ENCODE results near the gene HTR3D. TPM values are rescaled to one million over a fixed set of nuclear protein-coding genes. Genes with fewer than 3 reads are reported as not detected.

HTR3D gene
- total and polyA plus RNA-seq, 7 donors, result not detected

DNA sequence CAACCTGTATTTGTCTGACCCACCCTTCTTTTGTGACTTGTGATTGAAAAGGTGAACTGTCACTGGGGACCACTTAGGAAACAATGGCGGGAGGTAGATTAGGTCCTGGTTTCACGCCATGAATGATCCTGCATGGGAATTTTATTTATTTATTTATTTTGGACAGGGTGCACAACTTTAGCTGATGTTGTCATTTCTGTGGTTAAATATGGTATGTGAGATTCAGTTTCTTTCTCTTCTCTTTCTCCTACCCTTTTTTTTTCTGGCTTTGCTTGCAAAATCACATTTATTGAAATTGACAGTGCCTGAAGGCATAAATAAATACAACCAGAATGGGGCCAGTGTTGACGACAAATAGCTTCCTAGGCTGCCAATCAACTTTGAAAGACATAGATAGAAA lies 47.3 kb downstream of the HTR3D start:
- TF ChIP-seq POLR2A (IDR thresholded peaks at IDR 0.05), result no peak
- TF ChIP-seq EP300 (IDR thresholded peaks at IDR 0.05), result no peak
- no peak for TF ChIP-seq POLR2AphosphoS5 (IDR thresholded peaks at IDR 0.05)
- no peak overlapping the region for H3K27ac ChIP-seq
- 78 to 94% methylated on average over 3 of the region's 3 CpGs for WGBS, 2 donors
- H3K27me3 ChIP-seq, result no peaks in the 10 kb centered on the region
- no peaks in the 10 kb centered on the region for H3K36me3 ChIP-seq
- no peak overlapping the region for H3K4me3 ChIP-seq
- intact Hi-C loops (cut with DNase I), result no loop called here
- no peaks in the 10 kb centered on the region for H3K4me1 ChIP-seq
- no peak for DNase-seq
- H3K9me3 ChIP-seq, result no peaks in the 10 kb centered on the region

DNA sequence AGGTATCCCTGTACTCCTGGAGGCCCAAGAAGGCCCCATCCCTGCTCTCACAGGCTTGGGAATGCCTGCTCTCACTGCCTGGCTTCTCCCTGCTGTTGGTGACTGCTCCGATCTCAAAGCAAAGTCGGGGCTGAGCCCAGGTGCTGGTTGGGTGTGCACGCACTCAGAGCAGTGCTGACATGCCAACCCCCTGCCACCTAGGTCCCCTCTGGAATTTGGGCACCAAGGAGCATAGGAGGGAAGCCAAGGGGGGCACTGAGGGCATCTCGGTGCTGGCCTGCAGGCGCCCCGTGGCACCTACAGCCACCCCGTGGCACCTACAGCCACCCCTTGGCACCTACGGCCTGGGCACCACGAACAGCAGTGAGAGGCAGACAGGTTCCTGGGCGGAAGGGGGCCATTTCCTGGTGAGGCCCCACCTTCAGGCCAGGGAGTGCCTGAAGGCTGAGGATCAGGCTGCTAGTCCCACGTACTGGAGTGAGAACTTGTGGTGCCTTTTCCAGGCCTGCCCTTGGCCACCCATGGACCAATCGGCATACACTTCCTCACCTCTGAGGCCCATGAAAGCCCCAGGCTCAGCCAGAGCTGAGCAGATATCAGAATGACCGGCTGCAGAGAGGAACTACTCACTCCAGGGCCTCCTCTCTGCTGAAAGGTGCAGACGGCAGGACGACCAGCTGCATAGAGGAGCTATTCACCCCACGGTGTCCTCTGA lies 49.7 kb downstream of the HTR3D start:
- intact Hi-C loops (cut with DNase I), result no loop called here
- Histone ChIP-seq H3K27ac (no peak overlapping the region), H3K9me3 (no peaks in the 10 kb centered on the region), H3K36me3 (no peaks in the 10 kb centered on the region), H3K4me1 (no peaks in the 10 kb centered on the region), H3K27me3 (no peaks in the 10 kb centered on the region), H3K4me3 (no peak overlapping the region)
- TF ChIP-seq, protein P1, sequence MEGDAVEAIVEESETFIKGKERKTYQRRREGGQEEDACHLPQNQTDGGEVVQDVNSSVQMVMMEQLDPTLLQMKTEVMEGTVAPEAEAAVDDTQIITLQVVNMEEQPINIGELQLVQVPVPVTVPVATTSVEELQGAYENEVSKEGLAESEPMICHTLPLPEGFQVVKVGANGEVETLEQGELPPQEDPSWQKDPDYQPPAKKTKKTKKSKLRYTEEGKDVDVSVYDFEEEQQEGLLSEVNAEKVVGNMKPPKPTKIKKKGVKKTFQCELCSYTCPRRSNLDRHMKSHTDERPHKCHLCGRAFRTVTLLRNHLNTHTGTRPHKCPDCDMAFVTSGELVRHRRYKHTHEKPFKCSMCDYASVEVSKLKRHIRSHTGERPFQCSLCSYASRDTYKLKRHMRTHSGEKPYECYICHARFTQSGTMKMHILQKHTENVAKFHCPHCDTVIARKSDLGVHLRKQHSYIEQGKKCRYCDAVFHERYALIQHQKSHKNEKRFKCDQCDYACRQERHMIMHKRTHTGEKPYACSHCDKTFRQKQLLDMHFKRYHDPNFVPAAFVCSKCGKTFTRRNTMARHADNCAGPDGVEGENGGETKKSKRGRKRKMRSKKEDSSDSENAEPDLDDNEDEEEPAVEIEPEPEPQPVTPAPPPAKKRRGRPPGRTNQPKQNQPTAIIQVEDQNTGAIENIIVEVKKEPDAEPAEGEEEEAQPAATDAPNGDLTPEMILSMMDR (IDR thresholded peaks at IDR 0.05), result no peak
- TF ChIP-seq POLR2A (IDR thresholded peaks at IDR 0.05) (no peak), EP300 (IDR thresholded peaks at IDR 0.05) (no peak), POLR2AphosphoS5 (IDR thresholded peaks at IDR 0.05) (no peak)
- DNase-seq, result no peak
- WGBS, 2 donors, result 89 to 92% methylated on average over 16 of the region's 16 CpGs

DNA sequence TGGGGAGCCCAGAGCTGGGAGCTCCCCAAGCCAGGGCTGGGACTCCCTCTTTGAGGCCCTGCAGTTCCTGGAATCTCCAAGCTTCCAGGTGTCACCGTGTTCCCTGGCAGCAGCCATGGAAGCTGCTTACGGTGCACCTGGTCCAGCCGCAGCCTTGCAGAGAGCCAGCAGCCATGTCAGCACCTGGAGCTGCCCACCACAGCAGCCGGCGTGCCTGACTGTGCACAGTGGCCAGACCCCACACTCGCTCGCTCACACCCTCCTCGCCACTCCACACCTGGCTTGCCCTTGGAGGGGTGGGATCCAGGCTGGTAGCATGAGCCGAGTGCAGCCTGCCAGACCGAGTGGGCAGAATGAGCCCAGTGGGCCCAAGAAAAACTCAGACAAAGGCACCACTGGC lies 50.5 kb downstream of the HTR3D start:
- 90 to 92% methylated on average over 10 of the region's 10 CpGs for WGBS, 2 donors
- H3K9me3 ChIP-seq, result no peaks in the 10 kb centered on the region
- H3K27me3 ChIP-seq, result no peaks in the 10 kb centered on the region
- no peaks in the 10 kb centered on the region for H3K4me1 ChIP-seq
- no peak for TF ChIP-seq POLR2A (IDR thresholded peaks at IDR 0.05)
- TF ChIP-seq, protein P1 (IDR thresholded peaks at IDR 0.05), result no peak
- TF ChIP-seq EP300 (IDR thresholded peaks at IDR 0.05), result no peak
- intact Hi-C loops (cut with DNase I), result no loop called here
- no peaks in the 10 kb centered on the region for H3K36me3 ChIP-seq
- no peak for DNase-seq
- H3K4me3 ChIP-seq, result no peak overlapping the region
- no peak overlapping the region for H3K27ac ChIP-seq

DNA sequence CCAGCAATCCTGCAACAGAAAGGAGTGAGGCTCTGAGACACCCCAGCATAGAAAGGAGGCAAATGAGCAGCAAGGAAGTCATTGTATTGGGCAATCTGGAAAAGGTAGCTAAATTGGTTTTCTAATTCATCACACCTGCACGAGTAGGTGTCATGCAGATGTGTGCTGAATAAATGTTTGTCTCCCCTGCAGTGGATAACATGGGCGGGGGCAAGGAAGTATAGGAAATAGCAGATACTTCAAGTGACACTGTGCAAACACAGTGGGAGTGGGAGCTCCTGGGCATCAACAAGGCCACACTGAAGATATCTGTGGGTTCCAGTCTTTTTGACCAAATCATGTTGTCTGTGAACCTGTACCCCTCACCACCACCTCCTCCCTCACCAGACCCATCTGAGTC lies 50.9 kb downstream of the HTR3D start:
- H3K27ac ChIP-seq, result no peak overlapping the region
- WGBS, 2 donors, result 36 to 64% methylated on average over 2 of the region's 2 CpGs
- TF ChIP-seq POLR2A (IDR thresholded peaks at IDR 0.05) (no peak), POLR2AphosphoS5 (IDR thresholded peaks at IDR 0.05) (no peak), EP300 (IDR thresholded peaks at IDR 0.05) (no peak)
- TF ChIP-seq, protein P1 (IDR thresholded peaks at IDR 0.05), result no peak
- H3K4me3 ChIP-seq, result no peak overlapping the region
- H3K36me3 ChIP-seq, result no peaks in the 10 kb centered on the region
- intact Hi-C loops (cut with DNase I), result no loop called here
- no peak for DNase-seq
- no peaks in the 10 kb centered on the region for H3K4me1 ChIP-seq
- no peaks in the 10 kb centered on the region for H3K27me3 ChIP-seq
- H3K9me3 ChIP-seq, result no peaks in the 10 kb centered on the region

DNA sequence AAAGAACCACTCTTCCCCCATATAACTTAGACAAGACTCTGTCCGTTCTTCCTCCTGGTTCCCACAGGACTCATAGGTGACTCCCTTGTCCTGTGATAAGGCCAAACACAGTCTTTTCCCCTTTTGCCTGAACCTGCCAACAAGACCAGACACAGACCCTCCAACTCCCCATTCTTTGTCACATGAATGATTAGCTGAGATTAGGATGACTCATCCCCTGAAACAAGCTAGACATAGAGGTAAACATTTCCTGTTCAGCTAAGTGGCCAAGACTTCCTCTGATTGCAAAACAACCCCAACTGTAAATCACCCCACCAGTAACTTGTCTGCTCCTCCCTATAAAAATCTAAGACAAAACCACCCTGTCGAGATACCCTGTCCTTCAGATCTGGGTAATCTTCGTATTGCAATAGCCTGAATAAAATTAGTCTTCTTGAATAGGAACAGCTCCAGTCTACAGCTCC lies 53.9 kb downstream of the HTR3D start:
- no peak for DNase-seq
- H3K36me3 ChIP-seq, result no peaks in the 10 kb centered on the region
- H3K27ac ChIP-seq, result no peak overlapping the region
- H3K4me3 ChIP-seq, result no peak overlapping the region
- WGBS, 2 donors, result 56 to 74% methylated on average over 3 of the region's 3 CpGs
- no peaks in the 10 kb centered on the region for H3K4me1 ChIP-seq
- no peaks in the 10 kb centered on the region for H3K9me3 ChIP-seq
- H3K27me3 ChIP-seq, result no peaks in the 10 kb centered on the region
- TF ChIP-seq POLR2A (IDR thresholded peaks at IDR 0.05) (no peak), POLR2AphosphoS5 (IDR thresholded peaks at IDR 0.05) (no peak), EP300 (IDR thresholded peaks at IDR 0.05) (no peak)
- TF ChIP-seq, protein P1 (IDR thresholded peaks at IDR 0.05), result no peak
- intact Hi-C loops (cut with DNase I), result no loop called here

Small RNA genes within 50 kb of the gene (small RNA-seq; reads per million reads assigned to genes)
- gene RF00019, result 0 reads per million in 3 donors

Other genes with a start within 250 kb of the HTR3D start
- gene MAP6D1, start 206.2 kb upstream of the HTR3D start, total RNA-seq, result 1 to 10 TPM in 1 of 4 donors, under 1 TPM in 2, not detected in 1; 0.55 to 2.1 (median 0.71) TPM
- gene MAP6D1, start 206.2 kb upstream of the HTR3D start, polyA plus RNA-seq, result under 1 TPM in 1 of 3 donors, not detected in 2; 0.34 TPM
- gene PARL, start 146.9 kb upstream of the HTR3D start, total RNA-seq, result 10 to 100 TPM; 52.1 to 87.9 (median 67.4) TPM
- 10 to 100 TPM; 54.7 to 61.7 (median 58.3) TPM for gene PARL, start 146.9 kb upstream of the HTR3D start, polyA plus RNA-seq
- 10 to 100 TPM; 16.0 to 39.6 (median 21.0) TPM for gene ABCC5, start 13.9 kb upstream of the HTR3D start, total RNA-seq
- 10 to 100 TPM; 13.8 to 32.1 (median 22.0) TPM for gene ABCC5, start 13.9 kb upstream of the HTR3D start, polyA plus RNA-seq
- not detected for gene HTR3C, start 21.3 kb downstream of the HTR3D start, total RNA-seq
- gene HTR3C, start 21.3 kb downstream of the HTR3D start, polyA plus RNA-seq, result under 1 TPM in 2 of 3 donors, not detected in 1; 0.19 to 0.60 TPM
- not detected for gene HTR3E, start 65.3 kb downstream of the HTR3D start, total RNA-seq
- gene HTR3E, start 65.3 kb downstream of the HTR3D start, polyA plus RNA-seq, result 1 to 10 TPM in 1 of 3 donors, under 1 TPM in 1, not detected in 1; 0.54 to 1.2 TPM
- 10 to 100 TPM; 26.0 to 43.5 (median 31.3) TPM for gene EIF2B5, start 103.6 kb downstream of the HTR3D start, total RNA-seq
- gene EIF2B5, start 103.6 kb downstream of the HTR3D start, polyA plus RNA-seq, result 10 to 100 TPM; 31.8 to 48.1 (median 35.4) TPM
- gene DVL3, start 123.6 kb downstream of the HTR3D start, total RNA-seq, result 10 to 100 TPM; 38.5 to 71.2 (median 53.9) TPM
- gene DVL3, start 123.6 kb downstream of the HTR3D start, polyA plus RNA-seq, result 10 to 100 TPM; 15.0 to 40.8 (median 26.4) TPM
- gene AP2M1, start 143.1 kb downstream of the HTR3D start, total RNA-seq, result 100 to 1,000 TPM; 203 to 239 (median 225) TPM
- gene AP2M1, start 143.1 kb downstream of the HTR3D start, polyA plus RNA-seq, result 100 to 1,000 TPM; 226 to 240 (median 237) TPM
- 10 to 100 TPM; 32.4 to 51.3 (median 39.2) TPM for gene ABCF3, start 154.5 kb downstream of the HTR3D start, total RNA-seq
- gene ABCF3, start 154.5 kb downstream of the HTR3D start, polyA plus RNA-seq, result 10 to 100 TPM; 36.5 to 48.9 (median 45.6) TPM
- gene VWA5B2, start 197.8 kb downstream of the HTR3D start, total RNA-seq, result under 1 TPM in 2 of 4 donors, not detected in 2; 0.36 to 0.83 TPM
- 1 to 10 TPM in 1 of 3 donors, under 1 TPM in 2; 0.23 to 1.0 (median 0.60) TPM for gene VWA5B2, start 197.8 kb downstream of the HTR3D start, polyA plus RNA-seq
- 10 to 100 TPM; 29.6 to 46.8 (median 38.4) TPM for gene ALG3, start 217.2 kb downstream of the HTR3D start, total RNA-seq
- gene ALG3, start 217.2 kb downstream of the HTR3D start, polyA plus RNA-seq, result 10 to 100 TPM in 2 of 3 donors, 1 to 10 TPM in 1; 9.9 to 39.7 (median 10.8) TPM
- 1 to 10 TPM; 1.4 to 3.9 (median 2.4) TPM for gene EEF1AKMT4, start 217.9 kb downstream of the HTR3D start, total RNA-seq
- 1 to 10 TPM; 4.2 to 6.5 (median 5.3) TPM for gene EEF1AKMT4, start 217.9 kb downstream of the HTR3D start, polyA plus RNA-seq
- gene CAMK2N2, start 229.8 kb downstream of the HTR3D start, total RNA-seq, result under 1 TPM in 1 of 4 donors, not detected in 3; 0.71 TPM
- under 1 TPM in 1 of 3 donors, not detected in 2; 0.28 TPM for gene CAMK2N2, start 229.8 kb downstream of the HTR3D start, polyA plus RNA-seq
- gene ECE2, start 244.3 kb downstream of the HTR3D start, total RNA-seq, result 1 to 10 TPM in 3 of 4 donors, under 1 TPM in 1; 0.49 to 2.9 (median 1.7) TPM
- gene ECE2, start 244.3 kb downstream of the HTR3D start, polyA plus RNA-seq, result under 1 TPM in 1 of 3 donors, not detected in 2; 0.63 TPM